D721Med (cell line): ENCODE results near the gene SYTL3.
A peak's percentile ranks its signal among the peaks of the same experiment; 100 is the strongest.

Experiments used
- DNase-seq: peaks from one replicate; pipeline ENCODE4 v3.0.0; 2011; ENCODE audit warnings: low spot score; ENCODE audit not compliant: insufficient read length
- FAIRE-seq: peaks from 2 replicates; lab custom pipeline; 2011; peaks lifted over from hg19 to GRCh38; lab: Jason Lieb, UNC
- CTCF ChIP-seq: IDR thresholded peaks from 2 replicates; pipeline ENCODE4 v1.5.1; 2012; ENCODE audit warnings: mild to moderate bottlenecking, control low read depth; ENCODE audit not compliant: insufficient read depth; ENCODE audit errors: missing control alignments

SYTL3 gene

GRCh38 chr6:158799051-158799792, 149.4 kb downstream of the SYTL3 start:
- peak; percentile 37 for DNase-seq

GRCh38 chr6:158801655-158802294, 151.9 kb downstream of the SYTL3 start:
- DNase-seq (no peak), FAIRE-seq (no peak)
- TF ChIP-seq CTCF = no peak

More at GRCh38 chr6:158799051-158799792, 149.4 kb downstream of the SYTL3 start:
- FAIRE-seq = peak; percentile 41
- TF ChIP-seq CTCF = peak; percentile 36

- FAIRE-seq (no peak), DNase-seq (no peak)
- TF ChIP-seq CTCF = no peak
Observed at GRCh38 chr6:158803733-158804143, 153.9 kb downstream of the SYTL3 start.

GRCh38 chr6:158804207-158804606, 154.4 kb downstream of the SYTL3 start:
- TF ChIP-seq CTCF = no peak
- FAIRE-seq (no peak), DNase-seq (no peak)

- FAIRE-seq (no peak), DNase-seq (no peak)
- TF ChIP-seq CTCF = no peak
Observed at GRCh38 chr6:158805698-158806377, 156.0 kb downstream of the SYTL3 start.

- FAIRE-seq = no peak
- TF ChIP-seq CTCF = no peak
- no peak for DNase-seq
Observed at GRCh38 chr6:158807515-158808441, 157.9 kb downstream of the SYTL3 start.
